Astrocyte (in vitro differentiated cells and primary cell): ENCODE results near the gene NUP50. TPM values are rescaled to one million over a fixed set of nuclear protein-coding genes. Genes with fewer than 3 reads are reported as not detected.

ENCODE experiments used
- DNase-seq: peaks from one replicate; pipeline ENCODE4 v3.0.0-alpha.2; 2010; ENCODE audit warnings: low read depth
- FAIRE-seq: peaks from 2 replicates; lab custom pipeline; 2011; peaks lifted over from hg19 to GRCh38; lab: Jason Lieb, UNC
- H2AFZ ChIP-seq: 2 replicates; pipeline ENCODE4 v1.6.0; 2012; ENCODE audit warnings: low read depth, low read length, inconsistent platforms
- H3K27ac ChIP-seq: 2 replicates; pipeline ENCODE4 v1.5.1; 2011; ENCODE audit warnings: low read depth, low read length, inconsistent platforms
- H3K27me3 ChIP-seq: 2 replicates; pipeline ENCODE4 v1.6.0; 2011; ENCODE audit warnings: low read length, inconsistent platforms; ENCODE audit not compliant: insufficient read depth
- H3K36me3 ChIP-seq: 2 replicates; pipeline ENCODE4 v1.5.1; 2011; ENCODE audit warnings: low read length, inconsistent platforms; ENCODE audit not compliant: insufficient read depth
- H3K4me1 ChIP-seq: 2 replicates; pipeline ENCODE4 v1.5.1; 2011; ENCODE audit warnings: low read length, inconsistent platforms; ENCODE audit not compliant: insufficient read depth
- H3K4me2 ChIP-seq: 2 replicates; pipeline ENCODE4 v1.6.0; 2012; ENCODE audit warnings: low read length, inconsistent platforms
- H3K4me3 ChIP-seq: 2 replicates; pipeline ENCODE4 v1.5.1; 2011; ENCODE audit warnings: low read depth, mild to moderate bottlenecking, low read length, inconsistent platforms; ENCODE audit not compliant: insufficient read depth
- H3K79me2 ChIP-seq: 2 replicates; pipeline ENCODE4 v1.6.0; 2012; ENCODE audit warnings: mild to moderate bottlenecking, low read length, inconsistent platforms; ENCODE audit not compliant: insufficient read depth
- H3K9ac ChIP-seq: 2 replicates; pipeline ENCODE4 v1.6.0; 2012; ENCODE audit warnings: mild to moderate bottlenecking, low read length, inconsistent platforms
- H3K9me3 ChIP-seq: 2 replicates; pipeline ENCODE4 v1.5.1; 2012; ENCODE audit warnings: low read depth, mild to moderate bottlenecking, low read length, inconsistent platforms; ENCODE audit not compliant: insufficient read depth
- H4K20me1 ChIP-seq: 2 replicates; pipeline ENCODE4 v1.6.0; 2012; ENCODE audit warnings: low read length, inconsistent platforms; ENCODE audit not compliant: insufficient read depth
- H3K27ac Mint-ChIP-seq: one replicate; pipeline ENCODE4 v1.8.0; 2021; ENCODE audit warnings: mild to moderate bottlenecking, mixed read lengths; ENCODE audit not compliant: unreplicated experiment
- H3K27me3 Mint-ChIP-seq: one replicate; pipeline ENCODE4 v1.8.0; 2021; ENCODE audit warnings: low read depth, mixed read lengths; ENCODE audit not compliant: unreplicated experiment
- H3K36me3 Mint-ChIP-seq: one replicate; pipeline ENCODE4 v1.8.0; 2021; ENCODE audit warnings: low read depth, mixed read lengths; ENCODE audit not compliant: unreplicated experiment
- H3K4me1 Mint-ChIP-seq: one replicate; pipeline ENCODE4 v1.8.0; 2021; ENCODE audit warnings: low read depth, mixed read lengths; ENCODE audit not compliant: unreplicated experiment
- H3K4me3 Mint-ChIP-seq: one replicate; pipeline ENCODE4 v1.8.0; 2021; ENCODE audit warnings: mild to moderate bottlenecking, moderate library complexity, mixed read lengths; ENCODE audit not compliant: unreplicated experiment
- H3K9me3 Mint-ChIP-seq: one replicate; pipeline ENCODE4 v1.8.0; 2021; ENCODE audit warnings: mild to moderate bottlenecking, mixed read lengths; ENCODE audit not compliant: unreplicated experiment
- CTCF ChIP-seq: IDR thresholded peaks from 2 replicates; pipeline ENCODE4 v1.5.1; 2011; ENCODE audit warnings: low read depth, mild to moderate bottlenecking, inconsistent platforms, low read length, moderate library complexity; ENCODE audit not compliant: insufficient read depth
- EZH2 ChIP-seq: IDR thresholded peaks from 2 replicates; pipeline ENCODE4 v1.6.1; 2012; ENCODE audit warnings: mild to moderate bottlenecking, low read length, inconsistent platforms; ENCODE audit not compliant: insufficient read depth
- total RNA-seq: library from RNA; stranded (reverse); gene quantifications from 2 replicates; pipeline ENCODE4 v1.2.1, GENCODE V29; 2021

The NUP50 gene
- total RNA-seq, 1 donor from 2014 or later: 56.4 TPM

- peaks cover 20% of the 10 kb centered on the region for H3K36me3 Mint-ChIP-seq
- H3K27ac ChIP-seq: no peak overlapping the region
- TF ChIP-seq CTCF (no peak), EZH2 (no peak)
- no peak overlapping the region for H3K4me3 Mint-ChIP-seq
- DNase-seq (no peak), FAIRE-seq (no peak)
- peaks cover 20% of the 10 kb centered on the region for H4K20me1 ChIP-seq
- H3K36me3 ChIP-seq: peaks cover 2% of the 10 kb centered on the region
- H2AFZ ChIP-seq: no peak overlapping the region
- no peaks in the 10 kb centered on the region for H3K27me3 Mint-ChIP-seq
- H3K27ac Mint-ChIP-seq: no peak overlapping the region
- peaks cover 14% of the 10 kb centered on the region for H3K4me1 Mint-ChIP-seq
- H3K4me1 ChIP-seq: peaks cover 27% of the 10 kb centered on the region
- no peak overlapping the region for H3K9ac ChIP-seq
- H3K4me2 ChIP-seq: no peak overlapping the region
- no peaks in the 10 kb centered on the region for H3K27me3 ChIP-seq
- no peaks in the 10 kb centered on the region for H3K9me3 Mint-ChIP-seq
- no peaks in the 10 kb centered on the region for H3K79me2 ChIP-seq
- no peak overlapping the region for H3K4me3 ChIP-seq
- H3K9me3 ChIP-seq: no peaks in the 10 kb centered on the region
Measured at GRCh38 chr22:45199723-45200122, 36.0 kb downstream of the NUP50 start.

DNA sequence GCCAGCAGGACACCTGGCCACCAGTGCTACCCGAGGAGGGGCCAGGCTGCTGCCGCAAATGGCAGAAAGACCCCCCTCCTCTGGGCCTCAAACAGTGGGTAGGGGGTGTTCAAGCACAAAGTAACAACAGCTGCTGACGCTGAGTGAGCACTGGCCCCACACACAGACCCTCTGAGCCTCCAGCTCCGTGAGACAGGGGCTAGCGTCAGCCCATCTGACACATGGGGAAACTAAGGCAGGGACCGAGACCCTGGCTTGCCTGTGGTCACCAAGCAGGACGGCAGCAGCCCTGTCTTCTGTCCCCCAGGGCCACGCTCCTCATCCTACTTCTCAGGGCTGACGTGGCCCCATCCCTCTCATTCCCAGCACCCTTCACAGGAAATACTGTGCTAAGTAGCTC lies 36.5 kb downstream of the NUP50 start:
- TF ChIP-seq CTCF (no peak), EZH2 (no peak)
- Histone ChIP-seq H3K4me3 (no peak overlapping the region), H3K9ac (peak overlapping the region; percentile 94), H3K27ac (peak overlapping the region; percentile 100), H3K9me3 (no peaks in the 10 kb centered on the region), H2AFZ (no peak overlapping the region), H4K20me1 (peaks cover 17% of the 10 kb centered on the region), H3K36me3 (peaks cover 2% of the 10 kb centered on the region), H3K4me2 (no peak overlapping the region), H3K4me1 (peaks cover 27% of the 10 kb centered on the region), H3K27me3 (no peaks in the 10 kb centered on the region), H3K79me2 (no peaks in the 10 kb centered on the region)
- H3K9me3 Mint-ChIP-seq: no peaks in the 10 kb centered on the region
- FAIRE-seq (no peak), DNase-seq (no peak)
- no peaks in the 10 kb centered on the region for H3K27me3 Mint-ChIP-seq
- H3K4me3 Mint-ChIP-seq: no peak overlapping the region
- H3K4me1 Mint-ChIP-seq: peaks cover 14% of the 10 kb centered on the region
- H3K27ac Mint-ChIP-seq: no peak overlapping the region
- peaks cover 18% of the 10 kb centered on the region for H3K36me3 Mint-ChIP-seq

DNA sequence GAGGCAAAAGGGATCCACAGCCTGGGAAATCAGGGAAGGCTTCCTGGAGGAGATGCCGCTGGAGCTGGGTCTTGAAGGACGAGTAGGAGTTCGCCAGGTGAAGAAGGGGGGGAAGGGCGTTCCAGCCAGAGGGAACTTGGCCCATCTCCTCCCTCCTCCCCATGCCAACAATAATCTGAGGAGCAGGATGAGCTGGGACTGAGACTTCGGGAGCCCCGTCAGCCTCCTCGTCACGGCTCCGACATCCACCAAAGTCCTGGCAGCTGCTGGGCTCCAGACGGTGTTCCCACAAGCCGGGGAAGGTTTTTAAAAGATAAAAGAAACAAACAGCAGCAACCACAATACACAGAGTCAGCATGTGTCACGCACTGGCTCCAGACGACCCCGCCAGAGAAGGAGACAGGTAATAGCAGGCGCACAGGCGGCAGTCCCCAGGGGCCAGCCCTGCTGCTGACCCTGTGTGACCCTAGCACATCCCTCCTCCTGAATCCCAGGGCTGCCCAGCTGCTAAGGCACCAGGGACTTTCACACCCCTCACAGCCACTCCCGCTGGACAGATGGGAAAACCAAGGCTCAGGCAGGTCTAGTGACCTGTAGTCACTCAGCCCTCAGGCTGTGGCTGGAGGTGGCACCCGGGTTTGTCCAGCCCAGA lies 37.3 kb downstream of the NUP50 start:
- no peaks in the 10 kb centered on the region for H3K79me2 ChIP-seq
- H3K9me3 ChIP-seq: no peaks in the 10 kb centered on the region
- no peak for TF ChIP-seq CTCF
- H2AFZ ChIP-seq: no peak overlapping the region
- DNase-seq (peak; percentile 93), FAIRE-seq (no peak)
- peak overlapping the region; percentile 94 for H3K9ac ChIP-seq
- peaks cover 2% of the 10 kb centered on the region for H3K36me3 ChIP-seq
- Mint-ChIP-seq H3K4me3 (no peak overlapping the region), H3K27me3 (no peaks in the 10 kb centered on the region), H3K9me3 (no peaks in the 10 kb centered on the region), H3K4me1 (peaks cover 14% of the 10 kb centered on the region), H3K27ac (peak overlapping the region; percentile 41), H3K36me3 (peaks cover 24% of the 10 kb centered on the region)
- no peaks in the 10 kb centered on the region for H3K27me3 ChIP-seq
- peak overlapping the region; percentile 100 for H3K27ac ChIP-seq
- H3K4me1 ChIP-seq: peaks cover 27% of the 10 kb centered on the region
- peaks cover 10% of the 10 kb centered on the region for H4K20me1 ChIP-seq
- peak overlapping the region; percentile 11 for H3K4me3 ChIP-seq
- H3K4me2 ChIP-seq: peak overlapping the region; percentile 82
